Endothelial cell of umbilical vein (primary cell): Measurements from ENCODE around the gene UFSP2. TPM values are rescaled to one million over a fixed set of nuclear protein-coding genes. Genes with fewer than 3 reads are reported as not detected.

Experiments used
- BruUV-seq: library from RNA; stranded (reverse); fragments of 400-500 nt; replicated peaks from 2 replicates; lab custom pipeline; 2021; lab: Mats Ljungman, UMichigan
- CTCF ChIA-PET: fragments of 300-600, 350-600 bp; sonication (Branson Sonifier 250); formaldehyde crosslinking; loops from one replicate; lab custom pipeline; 2021; ENCODE audit warnings: antibody characterized with exemption, inconsistent platforms; lab: Charles Lee
- POLR2A ChIA-PET: fragments of 300-600, 350-600 bp; sonication (Branson Sonifier 250); formaldehyde crosslinking; loops from one replicate; lab custom pipeline; 2021; ENCODE audit warnings: antibody characterized with exemption, inconsistent platforms; lab: Charles Lee
- DNase-seq: peaks from one replicate; pipeline ENCODE4 v3.0.0-alpha.2; 2011; ENCODE audit warnings: low read depth, low spot score
- FAIRE-seq: peaks from 2 replicates; lab custom pipeline; 2011; peaks lifted over from hg19 to GRCh38; lab: Jason Lieb, UNC
- H2AFZ ChIP-seq: 2 replicates; pipeline ENCODE4 v1.6.0; 2012; ENCODE audit warnings: low read depth, low read length, control low read depth, inconsistent platforms
- H3K27ac ChIP-seq: 2 replicates; pipeline ENCODE4 v1.5.1; 2011; ENCODE audit warnings: low read depth, mild to moderate bottlenecking, control low read depth, low read length, moderate library complexity; ENCODE audit not compliant: insufficient read depth
- H3K27me3 ChIP-seq, 2 experiments: 2 replicates each; pipeline versions ENCODE4 v1.6.0 to v1.6.1; 2011; ENCODE audit warnings: low read length in 2 of 2, mixed read lengths in 1 of 2; ENCODE audit not compliant: control insufficient read depth in 2 of 2, insufficient read depth in 2 of 2
- H3K36me3 ChIP-seq, 2 experiments: 2 replicates in 1 of 2; 3 replicates in 1 of 2; pipeline ENCODE4 v1.5.1; 2011; ENCODE audit warnings: low read length in 2 of 2, mild to moderate bottlenecking in 1 of 2, moderate library complexity in 1 of 2; ENCODE audit not compliant: control insufficient read depth in 2 of 2, insufficient read depth in 2 of 2; ENCODE audit errors: extremely low read depth in 1 of 2
- H3K4me1 ChIP-seq: 3 replicates; pipeline ENCODE4 v1.5.1; 2011; ENCODE audit warnings: mild to moderate bottlenecking, low read length; ENCODE audit not compliant: control insufficient read depth, insufficient read depth; ENCODE audit errors: extremely low read depth
- H3K4me2 ChIP-seq: 2 replicates; pipeline ENCODE4 v1.6.1; 2011; ENCODE audit warnings: low read length, control low read depth, mixed read lengths; ENCODE audit not compliant: insufficient read depth
- H3K4me3 ChIP-seq, 3 experiments: fragments of 200-600 bp in 1 of 3; sonication (generic), shearing (Covaris generic) in 1 of 3; replicated peaks in 1 of 3; 2 replicates each; pipeline ENCODE4 v1.5.1; 2011 to 2016; ENCODE audit warnings: control low read depth in 3 of 3, low read length in 3 of 3, mild to moderate bottlenecking in 2 of 3, inconsistent platforms in 1 of 3, low read depth in 1 of 3, moderate library complexity in 1 of 3; ENCODE audit not compliant: insufficient read depth in 1 of 3
- H3K79me2 ChIP-seq: 2 replicates; pipeline ENCODE4 v1.6.0; 2012; ENCODE audit warnings: low read length, inconsistent platforms; ENCODE audit not compliant: control insufficient read depth, insufficient read depth
- H3K9ac ChIP-seq: replicated peaks from 2 replicates; pipeline ENCODE3; 2011; ENCODE audit warnings: low read length, control low read depth; ENCODE audit not compliant: insufficient read depth; ENCODE audit errors: extremely low read depth
- H3K9me1 ChIP-seq: replicated peaks from 3 replicates; pipeline ENCODE4 v1.6.0; 2011; ENCODE audit warnings: mild to moderate bottlenecking, low read length; ENCODE audit not compliant: control insufficient read depth, insufficient read depth; ENCODE audit errors: extremely low read depth
- H3K9me3 ChIP-seq: replicated peaks from 2 replicates; pipeline ENCODE4 v1.5.1; 2012; ENCODE audit warnings: low read length, inconsistent platforms; ENCODE audit not compliant: control insufficient read depth, insufficient read depth
- H4K20me1 ChIP-seq: replicated peaks from 2 replicates; pipeline ENCODE3; 2011; ENCODE audit warnings: mild to moderate bottlenecking, low read length; ENCODE audit not compliant: control insufficient read depth, insufficient read depth; ENCODE audit errors: extremely low read depth
- FOS ChIP-seq: IDR thresholded peaks from 2 replicates; pipeline ENCODE4 v1.6.1; 2011; ENCODE audit warnings: mild to moderate bottlenecking, low read length, moderate library complexity, borderline replicate concordance; ENCODE audit not compliant: insufficient read depth
- GATA2 ChIP-seq: IDR thresholded peaks from 2 replicates; pipeline ENCODE4 v1.7.0; 2011; ENCODE audit warnings: low read depth, mild to moderate bottlenecking, moderate library complexity, mixed read lengths, low read length; ENCODE audit not compliant: insufficient read length, insufficient read depth
- JUN ChIP-seq: IDR thresholded peaks from 2 replicates; pipeline ENCODE4 v1.6.1; 2011; ENCODE audit warnings: borderline replicate concordance, low read depth; ENCODE audit not compliant: insufficient read length, insufficient read depth
- MAX ChIP-seq: IDR thresholded peaks from 2 replicates; pipeline ENCODE4 v1.6.1; 2011; ENCODE audit not compliant: insufficient read depth, insufficient read length
- MYC ChIP-seq: IDR thresholded peaks from one replicate; pipeline ENCODE4 v1.6.1; 2011; ENCODE audit warnings: mild to moderate bottlenecking, low read depth, low read length
- dilution Hi-C: fragments of 300-500 bp; cut with MboI; formaldehyde crosslinking; loops from one replicate; pipeline ENCODE4 v1.15.0; 2019; ENCODE audit warnings: low sequenced_read_pairs; ENCODE audit not compliant: extremely low pct_ligation_motif_present
- intact Hi-C: fragments of 100-400 bp; cut with micrococcal nuclease; formaldehyde crosslinking; loops from one replicate; pipeline ENCODE4 v1.10.0; 2022
- polyA plus RNA-seq, 4 experiments: library from polyadenylated mRNA; depleted of rRNA in 3 of 4; stranded (reverse) in 3 of 4; unstranded in 1 of 4; fragments of >200 nt; gene quantifications; 2 replicates each; pipeline versions ENCODE4 v1.2.1 to v1.2.3, GENCODE V29; 2011 to 2012; ENCODE audit warnings: missing spikeins in 1 of 4
- total RNA-seq: library from RNA; stranded (reverse); gene quantifications from 2 replicates; pipeline ENCODE4 v1.2.3, GENCODE V29; 2021

UFSP2 gene
- total and polyA plus RNA-seq, 2 donors (not counting 3 experiments of a cell fraction or from before 2014, with no cell fraction given), result 25.2 to 26.7 TPM

GRCh38 chr4:185357733-185358440 is 67.9 kb downstream of the UFSP2 start:
- no peaks in the 10 kb centered on the region for H3K9me1 ChIP-seq
- TF ChIP-seq MYC (no peak), JUN (no peak)
- no peaks in the 10 kb centered on the region for H4K20me1 ChIP-seq
- no peaks in the 10 kb centered on the region for H3K9me3 ChIP-seq
- peak; percentile 37 for DNase-seq
- peak overlapping the region; percentile 100 for H3K27ac ChIP-seq
- peaks cover 0 to 5% of the 10 kb centered on the region in 2 experiments for H3K36me3 ChIP-seq
- ChIA-PET CTCF (interaction anchor here (0.6 to 1.7 kb wide), 3 partner anchors 27 to 148 kb away, joined by 3 to 5 read pairs (median 3); partner anchors contain the start of gene SNX25), POLR2A (no interaction called here)
- H3K4me3 ChIP-seq, result no peak overlapping the region
- H3K9ac ChIP-seq, result peak overlapping the region; percentile 51
- peak overlapping the region; percentile 80 for H3K4me2 ChIP-seq
- H3K27me3 ChIP-seq, result no peaks in the 10 kb centered on the region
- peaks cover 31% of the 10 kb centered on the region for H3K4me1 ChIP-seq
- TSS peak; percentile 94 for BruUV-seq
- no peaks in the 10 kb centered on the region for H3K79me2 ChIP-seq
- dilution Hi-C loops, result no loop called here
- no peak overlapping the region for H2AFZ ChIP-seq
- FAIRE-seq, result no peak
- intact Hi-C loops, result loop anchor here (1.0 kb wide), 4 partner anchors 13 to 148 kb away; partner anchors contain the start of gene ANKRD37

GRCh38 chr4:185357211-185357610 is 68.6 kb downstream of the UFSP2 start:
- no TSS peak for BruUV-seq
- no peak overlapping the region for H2AFZ ChIP-seq
- H3K4me1 ChIP-seq, result peaks cover 31% of the 10 kb centered on the region
- TF ChIP-seq FOS (no peak), JUN (no peak), GATA2 (no peak), MAX (no peak)
- H3K9me1 ChIP-seq, result no peaks in the 10 kb centered on the region
- H3K9me3 ChIP-seq, result no peaks in the 10 kb centered on the region
- H4K20me1 ChIP-seq, result no peaks in the 10 kb centered on the region
- H3K4me2 ChIP-seq, result no peak overlapping the region
- no peaks in the 10 kb centered on the region for H3K27me3 ChIP-seq
- H3K36me3 ChIP-seq, result peaks cover 0 to 7% of the 10 kb centered on the region in 2 experiments
- POLR2A ChIA-PET, result no interaction called here
- DNase-seq (peak; percentile 19), FAIRE-seq (no peak)
- H3K4me3 ChIP-seq, result no peak overlapping the region
- H3K27ac ChIP-seq, result peak overlapping the region; percentile 9
- H3K79me2 ChIP-seq, result no peaks in the 10 kb centered on the region
- CTCF ChIA-PET, result interaction anchor here (1.3 kb wide), 1 partner anchor 147 kb away, joined by 3 read pairs; the partner anchor contains the start of gene SNX25
- dilution Hi-C loops (no loop called here), intact Hi-C loops (no loop called here)
- H3K9ac ChIP-seq, result no peak overlapping the region
